ENCODE data around the gene LIMS1.

The LIMS1 gene

GRCh38 chr2:108621687-108622681 is 87.7 kb downstream of the LIMS1 start:
- FAIRE-seq: peak; percentile 40
- TF ChIP-seq POLR2AphosphoS5 (IDR thresholded peaks at IDR 0.05; ENCODE audit: low read depth, low read length): no peak
- TF ChIP-seq POLR2A (IDR thresholded peaks at IDR 0.05; ENCODE audit: low read depth, low read length): no peak
- TF ChIP-seq TAF1 (IDR thresholded peaks at IDR 0.05; ENCODE audit: borderline replicate concordance, low read depth, low read length): no peak

GRCh38 chr2:108623616-108624015 is 89.3 kb downstream of the LIMS1 start:
- DNase-seq (ENCODE audit: insufficient read length) (no peak), FAIRE-seq (no peak)
- TF ChIP-seq POLR2AphosphoS5 (IDR thresholded peaks at IDR 0.05; ENCODE audit: low read depth, low read length) (no peak), POLR2A (IDR thresholded peaks at IDR 0.05; ENCODE audit: low read depth, low read length) (no peak), TAF1 (IDR thresholded peaks at IDR 0.05; ENCODE audit: borderline replicate concordance, low read depth, low read length) (no peak)

More at GRCh38 chr2:108621687-108622681, 87.7 kb downstream of the LIMS1 start:
- DNase-seq (ENCODE audit: insufficient read length): no peak

GRCh38 chr2:108625186-108625827 is 91.0 kb downstream of the LIMS1 start:
- no peak for DNase-seq (ENCODE audit: insufficient read length)
- no peak for TF ChIP-seq POLR2A (IDR thresholded peaks at IDR 0.05; ENCODE audit: low read depth, low read length)
- no peak for TF ChIP-seq TAF1 (IDR thresholded peaks at IDR 0.05; ENCODE audit: borderline replicate concordance, low read depth, low read length)
- no peak for TF ChIP-seq POLR2AphosphoS5 (IDR thresholded peaks at IDR 0.05; ENCODE audit: low read depth, low read length)
- FAIRE-seq: no peak

- TF ChIP-seq POLR2A (IDR thresholded peaks at IDR 0.05; ENCODE audit: low read depth, low read length) (no peak), TAF1 (IDR thresholded peaks at IDR 0.05; ENCODE audit: borderline replicate concordance, low read depth, low read length) (no peak), POLR2AphosphoS5 (IDR thresholded peaks at IDR 0.05; ENCODE audit: low read depth, low read length) (no peak)
These were observed 91.5 kb downstream of the LIMS1 start for GRCh38 chr2:108625828-108626195.

GRCh38 chr2:108626995-108627394 is 92.7 kb downstream of the LIMS1 start:
- DNase-seq (ENCODE audit: insufficient read length): no peak
- no peak for TF ChIP-seq TAF1 (IDR thresholded peaks at IDR 0.05; ENCODE audit: borderline replicate concordance, low read depth, low read length)
- TF ChIP-seq POLR2A (IDR thresholded peaks at IDR 0.05; ENCODE audit: low read depth, low read length): no peak
- no peak for TF ChIP-seq POLR2AphosphoS5 (IDR thresholded peaks at IDR 0.05; ENCODE audit: low read depth, low read length)
- FAIRE-seq: no peak

More at GRCh38 chr2:108625828-108626195, 91.5 kb downstream of the LIMS1 start:
- DNase-seq (ENCODE audit: insufficient read length) (no peak), FAIRE-seq (peak; percentile 33)

GRCh38 chr2:108627911-108628567 is 93.8 kb downstream of the LIMS1 start:
- FAIRE-seq (peak; percentile 62), DNase-seq (ENCODE audit: insufficient read length) (no peak)
- no peak for TF ChIP-seq TAF1 (IDR thresholded peaks at IDR 0.05; ENCODE audit: borderline replicate concordance, low read depth, low read length)
- no peak for TF ChIP-seq POLR2A (IDR thresholded peaks at IDR 0.05; ENCODE audit: low read depth, low read length)
- no peak for TF ChIP-seq POLR2AphosphoS5 (IDR thresholded peaks at IDR 0.05; ENCODE audit: low read depth, low read length)

- FAIRE-seq (no peak), DNase-seq (ENCODE audit: insufficient read length) (no peak)
- TF ChIP-seq POLR2A (IDR thresholded peaks at IDR 0.05; ENCODE audit: low read depth, low read length) (no peak), POLR2AphosphoS5 (IDR thresholded peaks at IDR 0.05; ENCODE audit: low read depth, low read length) (no peak), TAF1 (IDR thresholded peaks at IDR 0.05; ENCODE audit: borderline replicate concordance, low read depth, low read length) (no peak)
These were observed 94.7 kb downstream of the LIMS1 start for GRCh38 chr2:108628936-108629335.

GRCh38 chr2:108629417-108629816 is 95.1 kb downstream of the LIMS1 start:
- DNase-seq (ENCODE audit: insufficient read length): no peak
- no peak for FAIRE-seq
- TF ChIP-seq POLR2A (IDR thresholded peaks at IDR 0.05; ENCODE audit: low read depth, low read length) (no peak), TAF1 (IDR thresholded peaks at IDR 0.05; ENCODE audit: borderline replicate concordance, low read depth, low read length) (no peak), POLR2AphosphoS5 (IDR thresholded peaks at IDR 0.05; ENCODE audit: low read depth, low read length) (no peak)

GRCh38 chr2:108630567-108631405 is 96.5 kb downstream of the LIMS1 start:
- no peak for DNase-seq (ENCODE audit: insufficient read length)
- no peak for TF ChIP-seq POLR2A (IDR thresholded peaks at IDR 0.05; ENCODE audit: low read depth, low read length)
- no peak for TF ChIP-seq TAF1 (IDR thresholded peaks at IDR 0.05; ENCODE audit: borderline replicate concordance, low read depth, low read length)
- TF ChIP-seq POLR2AphosphoS5 (IDR thresholded peaks at IDR 0.05; ENCODE audit: low read depth, low read length): no peak
- no peak for FAIRE-seq

- TF ChIP-seq POLR2A (IDR thresholded peaks at IDR 0.05; ENCODE audit: low read depth, low read length): no peak
- no peak for TF ChIP-seq POLR2AphosphoS5 (IDR thresholded peaks at IDR 0.05; ENCODE audit: low read depth, low read length)
- TF ChIP-seq TAF1 (IDR thresholded peaks at IDR 0.05; ENCODE audit: borderline replicate concordance, low read depth, low read length): no peak
- FAIRE-seq (no peak), DNase-seq (ENCODE audit: insufficient read length) (no peak)
These were observed 98.3 kb downstream of the LIMS1 start for GRCh38 chr2:108632332-108633160.

All from GM12892 (cell line).